Left forelimb (tissue), 1 donor: ENCODE data around the gene UBA1.

Experiments used
- DNase-seq: peaks from one replicate; pipeline ENCODE4 v3.0.0-alpha.2; 2018; ENCODE audit warnings: low spot score

Gene UBA1

GRCh38 chrX:47193475-47194193, at the start of gene UBA1:
Gene UBA1 (plus strand): TSS chrX:47193829. CDS start chrX:47198803, 4,974 bp downstream.
- peak; percentile 89 for DNase-seq

- DNase-seq = no peak
Measured at GRCh38 chrX:47143894-47144625, 49.6 kb upstream of the UBA1 start.

- DNase-seq = peak; percentile 90
Measured at GRCh38 chrX:47144626-47145394, 48.8 kb upstream of the UBA1 start, which contains the start of the genes NDUFB11 and RBM10. Gene NDUFB11 (minus strand): TSS chrX:47144702. CDS start chrX:47144679, 23 bp downstream. Gene RBM10 (plus strand): TSS chrX:47145221. CDS start chrX:47147482, 2,261 bp downstream.

- no peak for DNase-seq
Measured at GRCh38 chrX:47145395-47146120, 48.1 kb upstream of the UBA1 start.

GRCh38 chrX:47146121-47146935, 47.3 kb upstream of the UBA1 start:
- no peak for DNase-seq

- no peak for DNase-seq
Measured at GRCh38 chrX:47146936-47147859, 46.4 kb upstream of the UBA1 start.

- DNase-seq = no peak
Measured at GRCh38 chrX:47148946-47149345, 44.7 kb upstream of the UBA1 start.

- no peak for DNase-seq
Measured at GRCh38 chrX:47151435-47151834, 42.2 kb upstream of the UBA1 start.

- DNase-seq = no peak
Measured at GRCh38 chrX:47156611-47157520, 36.8 kb upstream of the UBA1 start.

- no peak for DNase-seq
Measured at GRCh38 chrX:47158131-47158530, 35.5 kb upstream of the UBA1 start.

- no peak for DNase-seq
Measured at GRCh38 chrX:47158781-47159180, 34.8 kb upstream of the UBA1 start.

- DNase-seq = no peak
Measured at GRCh38 chrX:47160781-47161180, 32.8 kb upstream of the UBA1 start.

GRCh38 chrX:47162927-47163583, 30.6 kb upstream of the UBA1 start:
- no peak for DNase-seq

- DNase-seq = no peak
Measured at GRCh38 chrX:47164420-47164819, 29.2 kb upstream of the UBA1 start.

- no peak for DNase-seq
Measured at GRCh38 chrX:47166126-47166525, 27.5 kb upstream of the UBA1 start.

GRCh38 chrX:47168495-47169073, 25.0 kb upstream of the UBA1 start:
- DNase-seq = no peak

- DNase-seq = no peak
Measured at GRCh38 chrX:47169273-47169672, 24.4 kb upstream of the UBA1 start.
